Brain microvascular endothelial cell (primary cell): ENCODE data around the gene METTL16.

Experiments used
- DNase-seq: peaks from one replicate; pipeline ENCODE4 v3.0.0-alpha.2; 2020
- H3K27ac ChIP-seq: fragments of 250-450 bp; sonication (Bioruptor Pico); 2 replicates; pipeline ENCODE4 v1.5.1; 2020; ENCODE audit warnings: mild to moderate bottlenecking, moderate library complexity
- H3K27me3 ChIP-seq: fragments of 250-450 bp; sonication (Bioruptor Pico); replicated peaks from 2 replicates; pipeline ENCODE4 v1.5.1; 2020; ENCODE audit warnings: mild to moderate bottlenecking
- H3K36me3 ChIP-seq: fragments of 250-450 bp; sonication (Bioruptor Pico); replicated peaks from 2 replicates; pipeline ENCODE4 v1.5.1; 2020; ENCODE audit warnings: mild to moderate bottlenecking
- H3K4me3 ChIP-seq: 2 replicates; pipeline ENCODE4 v1.5.1; 2011; ENCODE audit warnings: low read depth, mild to moderate bottlenecking, control low read depth, low read length, moderate library complexity
- CTCF ChIP-seq: IDR thresholded peaks from 2 replicates; pipeline ENCODE4 v1.5.1; 2011; ENCODE audit warnings: low read depth, mild to moderate bottlenecking, moderate library complexity, low read length, control low read depth, inconsistent platforms; ENCODE audit errors: missing control alignments
- in situ Hi-C: cut with HindIII; loops from 2 replicates; pipeline ENCODE4 v1.10.0; 2017; ENCODE audit warnings: low sequenced_read_pairs, low pct_ligation_motif_present

The METTL16 gene

GRCh38 chr17:2399572-2400473, 111.9 kb downstream of the METTL16 start:
- Histone ChIP-seq H3K27ac (peak overlapping the region; percentile 98), H3K4me3 (peak overlapping the region; percentile 77), H3K36me3 (no peaks in the 10 kb centered on the region), H3K27me3 (no peaks in the 10 kb centered on the region)
- TF ChIP-seq CTCF = peak; percentile 26
- peak; percentile 91 for DNase-seq
- in situ Hi-C loops = no loop called here

GRCh38 chr17:2398655-2399571, 112.8 kb downstream of the METTL16 start:
- TF ChIP-seq CTCF = no peak
- DNase-seq = peak; percentile 64
- in situ Hi-C loops = no loop called here
- Histone ChIP-seq H3K36me3 (no peaks in the 10 kb centered on the region), H3K27me3 (no peaks in the 10 kb centered on the region), H3K27ac (peak overlapping the region; percentile 98), H3K4me3 (peak overlapping the region; percentile 68)

GRCh38 chr17:2398182-2398581, 113.5 kb downstream of the METTL16 start:
- no peak for DNase-seq
- peak overlapping the region; percentile 43 for H3K4me3 ChIP-seq
- no peaks in the 10 kb centered on the region for H3K27me3 ChIP-seq
- H3K27ac ChIP-seq = peak overlapping the region; percentile 98
- no peaks in the 10 kb centered on the region for H3K36me3 ChIP-seq
- in situ Hi-C loops = no loop called here
- TF ChIP-seq CTCF = no peak

- no peaks in the 10 kb centered on the region for H3K27me3 ChIP-seq
- TF ChIP-seq CTCF = no peak
These were observed 114.2 kb downstream of the METTL16 start for GRCh38 chr17:2397247-2398171.

GRCh38 chr17:2396568-2397246, 115.0 kb downstream of the METTL16 start:
- H3K27me3 ChIP-seq = no peaks in the 10 kb centered on the region
- no peak for TF ChIP-seq CTCF
- peak overlapping the region; percentile 90 for H3K27ac ChIP-seq
- H3K36me3 ChIP-seq = no peaks in the 10 kb centered on the region
- DNase-seq = peak; percentile 97
- in situ Hi-C loops = no loop called here
- H3K4me3 ChIP-seq = peak overlapping the region; percentile 38

More at GRCh38 chr17:2397247-2398171, 114.2 kb downstream of the METTL16 start:
- peak overlapping the region; percentile 90 for H3K27ac ChIP-seq
- H3K4me3 ChIP-seq = peak overlapping the region; percentile 9
- no peak for DNase-seq
- no peaks in the 10 kb centered on the region for H3K36me3 ChIP-seq
- in situ Hi-C loops = no loop called here
